Adrenal gland (tissue), 12 donors: ENCODE results near the gene DIAPH3. TPM values are rescaled to one million over a fixed set of nuclear protein-coding genes. Genes with fewer than 3 reads are reported as not detected.

ENCODE experiments used
- DNase-seq, 7 donors: peaks; one replicate each; pipeline ENCODE4 v3.0.0-alpha.2; 2019 to 2020
- H3K27ac ChIP-seq, 5 donors: fragments of 200-600 bp; sonication (generic) in 4 of 5; 1 replicate in 3 of 5; 2 replicates in 2 of 5; pipeline versions ENCODE4 v1.5.1 to v1.8.0; 2016 to 2020; ENCODE audit warnings: mild to moderate bottlenecking in 1 of 5
- H3K27me3 ChIP-seq: fragments of 200-600 bp; 2 replicates; pipeline ENCODE4 v1.8.0; 2021
- H3K36me3 ChIP-seq, 2 donors: fragments of 200-600 bp; replicated peaks in 1 of 2; 1 replicate in 1 of 2; 2 replicates in 1 of 2; pipeline versions ENCODE4 v1.5.1 to v1.8.0; 2018 to 2022
- H3K4me1 ChIP-seq, 2 donors: fragments of 200-600 bp; replicated peaks in 1 of 2; 1 replicate in 1 of 2; 2 replicates in 1 of 2; pipeline versions ENCODE4 v1.5.1 to v1.8.0; 2018 to 2021
- H3K4me3 ChIP-seq, 4 donors: fragments of 200-600 bp; sonication (generic) in 3 of 4; one replicate each; pipeline ENCODE4 v1.5.1; 2016 to 2018
- H3K9me3 ChIP-seq, 3 donors: fragments of 200-600 bp; sonication (generic) in 1 of 3; replicated peaks in 1 of 3; 1 replicate in 2 of 3; 2 replicates in 1 of 3; pipeline versions ENCODE4 v1.5.1 to v1.8.0; 2016 to 2021
- POLR2A ChIP-seq, 2 donors: fragments of 450-650 bp; IDR thresholded peaks; one replicate each; pipeline ENCODE4 v1.6.1; 2017; ENCODE audit warnings: antibody characterized with exemption in 2 of 2, mild to moderate bottlenecking in 2 of 2, moderate library complexity in 1 of 2
- WGBS, 4 donors: extraction: QIAGEN DNeasy Blood & Tissue Kit in 2 of 4; methylation state at CpG; one replicate each; pipeline versions ENCODE4 v1.1.5 to v1.1.7; 2013 to 2017; 5-methylcytosine and 5-hydroxymethylcytosine counted together
- intact Hi-C, 2 donors: fragments of 100-400 bp; cut with DNase I; formaldehyde crosslinking; loops; one replicate each; pipeline versions ENCODE4 v1.14.1 to v1.15.0; 2022 to 2023
- polyA plus RNA-seq, 3 donors: library from polyadenylated mRNA; stranded (reverse); fragments of 200-250 nt in 2 of 3; fragments of 350-450 nt in 1 of 3; fragmentation: Illumina TruSeq in 1 of 3; extraction: RNeasy Lipid Tissue Mini Kit (QIAGEN cat#74804) in 1 of 3; gene quantifications; one replicate each; pipeline ENCODE4 v1.2.3, GENCODE V29; 2013 to 2014
- total RNA-seq, 9 donors: library from RNA; depleted of rRNA in 4 of 9; stranded (reverse); fragments of >200 nt in 4 of 9; fragments of 120-200 nt in 1 of 9; fragmentation: NEBNext Ultra II Directional in 1 of 9; extraction: Animal tissue kit (Norgen Biotek cat#: 25700) in 1 of 9; gene quantifications; one replicate each; pipeline versions ENCODE4 v1.1.0 to v1.2.4, GENCODE V29; 2013 to 2023
- TF ChIP-seq, protein P1 (sequence below), 6 experiments: fragments of 450-650 bp in 4 of 6; fragments of 200-600 bp in 2 of 6; sonication (generic) in 1 of 6; IDR thresholded peaks; 1 replicate in 5 of 6; 2 replicates in 1 of 6; pipeline versions ENCODE4 v1.5.1 to v1.8.0; 2016 to 2021; ENCODE audit warnings: antibody characterized with exemption in 6 of 6, mild to moderate bottlenecking in 2 of 6, moderate library complexity in 1 of 6
- donor health status: healthy with polysubstance abuse.
- donor health status: Bipolar disorder and iron deficiency.
- donor health status: DM: yes; HTN: yes; CAD: no.
- donor health status: DM: no; HTN: no; CAD: no.
- donor health status: DM: no; HTN: no; CAD: no.
- donor health status: DM: yes; HTN: yes; CAD: no.

Gene DIAPH3
- total and polyA plus RNA-seq, 12 donors, result 0.07 to 4.2 (median 0.42) TPM; not detected in 3

DNA sequence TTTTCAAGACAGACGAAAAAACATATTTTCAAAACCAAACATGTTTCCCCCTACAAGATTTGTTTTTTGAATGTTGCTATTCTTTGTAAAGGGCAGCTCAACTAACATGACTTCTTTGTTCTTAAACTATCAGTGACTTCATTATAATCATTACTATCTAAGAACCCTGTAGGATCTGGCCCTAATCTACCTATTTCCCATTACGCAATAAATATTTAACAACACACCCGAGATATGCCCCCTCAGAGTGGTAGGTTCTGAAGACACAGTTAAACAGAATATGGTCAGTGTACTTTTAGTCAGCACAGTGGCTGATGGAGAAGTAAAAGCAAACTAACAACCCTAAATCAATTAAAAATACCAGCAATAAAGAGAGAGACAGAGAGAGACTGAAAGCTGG, 186.9 kb downstream of the DIAPH3 start:
- 92 to 99% (median 95%) methylated on average over 3 of the region's 3 CpGs for WGBS, 4 donors
- DNase-seq, result no peak
- Histone ChIP-seq H3K4me3 (no peak overlapping the region), H3K36me3 (no peaks in the 10 kb centered on the region), H3K27ac (no peak overlapping the region), H3K9me3 (no peaks in the 10 kb centered on the region), H3K4me1 (no peaks in the 10 kb centered on the region), H3K27me3 (no peaks in the 10 kb centered on the region)
- intact Hi-C loops, result no loop called here
- no peak for TF ChIP-seq POLR2A (IDR thresholded peaks at IDR 0.05)

DNA sequence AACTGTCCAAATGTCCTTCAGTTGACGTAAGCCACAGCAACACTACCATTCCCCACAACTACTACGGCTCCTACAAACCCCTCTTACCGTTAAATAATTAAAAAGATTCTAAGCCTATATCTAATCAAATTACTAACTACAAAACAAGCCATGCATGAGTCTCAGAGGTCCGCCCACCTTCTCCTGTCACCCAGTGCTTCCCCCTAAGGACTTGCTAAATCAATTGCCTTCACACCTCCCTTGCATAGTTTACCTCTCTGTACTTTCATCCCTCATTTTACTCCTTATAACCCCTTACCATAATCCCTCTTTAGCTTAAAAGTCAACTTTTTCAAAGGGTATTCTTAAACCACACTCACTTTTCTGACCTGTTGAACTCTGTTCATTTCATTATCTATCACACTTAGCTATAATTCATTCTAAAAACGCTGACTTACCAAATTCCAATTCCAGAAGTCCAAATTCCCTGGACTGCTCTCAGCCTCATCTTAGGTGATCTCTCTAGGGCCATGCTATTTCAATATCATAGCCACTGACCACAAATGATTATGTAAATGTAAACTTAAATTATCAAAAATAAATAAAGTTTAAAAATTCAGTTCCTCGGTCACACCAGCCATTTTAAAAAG, 187.8 kb downstream of the DIAPH3 start:
- no peak for TF ChIP-seq POLR2A (IDR thresholded peaks at IDR 0.05)
- TF ChIP-seq, protein P1, sequence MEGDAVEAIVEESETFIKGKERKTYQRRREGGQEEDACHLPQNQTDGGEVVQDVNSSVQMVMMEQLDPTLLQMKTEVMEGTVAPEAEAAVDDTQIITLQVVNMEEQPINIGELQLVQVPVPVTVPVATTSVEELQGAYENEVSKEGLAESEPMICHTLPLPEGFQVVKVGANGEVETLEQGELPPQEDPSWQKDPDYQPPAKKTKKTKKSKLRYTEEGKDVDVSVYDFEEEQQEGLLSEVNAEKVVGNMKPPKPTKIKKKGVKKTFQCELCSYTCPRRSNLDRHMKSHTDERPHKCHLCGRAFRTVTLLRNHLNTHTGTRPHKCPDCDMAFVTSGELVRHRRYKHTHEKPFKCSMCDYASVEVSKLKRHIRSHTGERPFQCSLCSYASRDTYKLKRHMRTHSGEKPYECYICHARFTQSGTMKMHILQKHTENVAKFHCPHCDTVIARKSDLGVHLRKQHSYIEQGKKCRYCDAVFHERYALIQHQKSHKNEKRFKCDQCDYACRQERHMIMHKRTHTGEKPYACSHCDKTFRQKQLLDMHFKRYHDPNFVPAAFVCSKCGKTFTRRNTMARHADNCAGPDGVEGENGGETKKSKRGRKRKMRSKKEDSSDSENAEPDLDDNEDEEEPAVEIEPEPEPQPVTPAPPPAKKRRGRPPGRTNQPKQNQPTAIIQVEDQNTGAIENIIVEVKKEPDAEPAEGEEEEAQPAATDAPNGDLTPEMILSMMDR (IDR thresholded peaks at IDR 0.05), result no peak
- DNase-seq, result no peak
- Histone ChIP-seq H3K36me3 (no peaks in the 10 kb centered on the region), H3K27me3 (no peaks in the 10 kb centered on the region), H3K9me3 (no peaks in the 10 kb centered on the region), H3K4me1 (no peaks in the 10 kb centered on the region), H3K4me3 (no peak overlapping the region), H3K27ac (no peak overlapping the region)
- intact Hi-C loops, result no loop called here
- 93 to 98% (median 95%) methylated on average over 6 of the region's 6 CpGs for WGBS, 4 donors

DNA sequence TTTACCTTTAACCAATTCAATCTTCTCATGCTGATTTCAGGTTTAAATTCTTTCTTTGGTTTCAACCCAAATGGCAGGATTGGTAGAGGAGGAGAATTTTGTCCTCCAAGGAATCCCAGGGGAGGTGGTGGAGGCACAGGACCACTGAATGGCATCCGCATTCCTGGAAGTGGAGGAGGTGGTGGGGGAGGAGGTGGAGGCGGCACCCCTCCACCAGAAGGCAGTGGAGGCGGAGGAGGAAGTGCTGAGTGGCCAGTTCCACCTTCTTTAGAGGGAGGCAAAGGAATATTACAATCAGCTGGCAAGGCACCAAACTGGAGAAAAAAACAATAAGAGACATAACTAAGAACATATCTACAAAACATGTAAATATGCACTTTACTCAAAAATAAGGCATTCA, 192.9 kb downstream of the DIAPH3 start:
- TF ChIP-seq, protein P1 (IDR thresholded peaks at IDR 0.05), result no peak
- no peak for TF ChIP-seq POLR2A (IDR thresholded peaks at IDR 0.05)
- H3K27me3 ChIP-seq, result no peaks in the 10 kb centered on the region
- 89 to 100% (median 94%) methylated on average over 3 of the region's 3 CpGs for WGBS, 4 donors
- H3K4me3 ChIP-seq, result no peak overlapping the region
- no peak overlapping the region for H3K27ac ChIP-seq
- no peaks in the 10 kb centered on the region for H3K9me3 ChIP-seq
- no peaks in the 10 kb centered on the region for H3K36me3 ChIP-seq
- no peak for DNase-seq
- intact Hi-C loops, result no loop called here
- no peaks in the 10 kb centered on the region for H3K4me1 ChIP-seq

DNA sequence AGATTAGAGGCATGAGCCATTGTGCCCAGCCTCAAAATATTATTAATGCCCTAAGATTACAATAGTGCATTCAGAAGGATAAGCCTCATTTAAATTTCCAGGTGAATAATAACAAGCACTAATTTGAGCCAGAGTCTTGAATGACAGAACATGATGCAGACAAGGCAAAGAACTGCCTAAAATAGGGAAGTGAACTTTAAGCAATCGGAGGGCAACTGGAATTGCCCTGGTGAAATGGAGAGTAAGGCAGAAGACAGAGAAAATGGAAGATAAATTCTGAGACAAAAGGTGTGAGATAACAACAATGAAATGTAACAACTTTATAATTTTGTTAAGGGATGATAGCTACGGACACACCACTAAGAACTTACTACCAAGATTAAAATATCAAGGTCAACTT, 199.9 kb downstream of the DIAPH3 start:
- Histone ChIP-seq H3K4me3 (no peak overlapping the region), H3K4me1 (no peaks in the 10 kb centered on the region), H3K9me3 (no peaks in the 10 kb centered on the region), H3K36me3 (no peaks in the 10 kb centered on the region), H3K27ac (no peak overlapping the region), H3K27me3 (no peaks in the 10 kb centered on the region)
- 40 to 89% (median 71%) methylated on average over 2 of the region's 2 CpGs for WGBS, 4 donors
- intact Hi-C loops, result no loop called here
- TF ChIP-seq, protein P1 (IDR thresholded peaks at IDR 0.05), result no peak
- no peak for TF ChIP-seq POLR2A (IDR thresholded peaks at IDR 0.05)
- DNase-seq, result no peak

DNA sequence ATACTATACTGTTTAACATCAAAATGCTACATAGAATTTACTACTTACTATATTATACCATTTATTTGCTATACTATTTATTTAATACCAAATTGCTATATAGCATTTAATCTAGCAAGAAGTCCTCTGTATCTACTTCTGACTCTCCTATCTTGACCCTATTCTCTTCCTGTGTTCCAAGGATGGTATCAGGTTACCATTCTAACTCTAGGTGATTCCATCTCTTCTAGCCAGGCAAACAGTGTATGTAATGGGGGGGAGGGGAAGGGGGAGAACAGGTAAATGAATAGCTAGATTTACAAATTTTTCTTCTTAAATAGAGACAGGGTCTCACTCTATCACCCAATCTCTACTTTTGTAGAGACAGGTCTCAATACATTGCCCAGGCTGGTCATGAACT, 200.3 kb downstream of the DIAPH3 start:
- no peak overlapping the region for H3K4me3 ChIP-seq
- H3K9me3 ChIP-seq, result no peaks in the 10 kb centered on the region
- no peak for DNase-seq
- no peaks in the 10 kb centered on the region for H3K4me1 ChIP-seq
- TF ChIP-seq, protein P1 (IDR thresholded peaks at IDR 0.05), result no peak
- no peak for TF ChIP-seq POLR2A (IDR thresholded peaks at IDR 0.05)
- H3K36me3 ChIP-seq, result no peaks in the 10 kb centered on the region
- intact Hi-C loops, result no loop called here
- no peaks in the 10 kb centered on the region for H3K27me3 ChIP-seq
- no peak overlapping the region for H3K27ac ChIP-seq
